ENCODE data around the gene POLR1G.

DNA sequence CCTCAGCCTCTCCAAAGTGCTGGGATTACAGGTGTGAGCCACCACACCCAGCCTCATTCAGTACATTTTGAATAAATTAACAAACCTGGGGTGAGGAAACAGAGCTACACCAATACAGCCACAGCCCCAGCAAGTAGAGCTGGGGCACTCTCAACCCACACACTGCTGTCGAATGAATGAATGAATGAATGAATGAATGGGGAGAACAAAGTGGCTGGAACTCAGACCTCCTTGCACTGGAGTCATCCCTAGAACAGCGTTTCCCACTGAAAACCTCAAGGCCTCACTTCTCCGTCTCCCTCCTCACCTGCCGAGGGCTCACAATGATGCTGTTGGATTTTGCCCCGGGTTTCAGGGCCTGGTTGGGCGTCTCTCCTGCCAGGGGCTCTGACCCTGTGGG is 14.4 kb downstream of the POLR1G start:
- TF ChIP-seq, protein P1, sequence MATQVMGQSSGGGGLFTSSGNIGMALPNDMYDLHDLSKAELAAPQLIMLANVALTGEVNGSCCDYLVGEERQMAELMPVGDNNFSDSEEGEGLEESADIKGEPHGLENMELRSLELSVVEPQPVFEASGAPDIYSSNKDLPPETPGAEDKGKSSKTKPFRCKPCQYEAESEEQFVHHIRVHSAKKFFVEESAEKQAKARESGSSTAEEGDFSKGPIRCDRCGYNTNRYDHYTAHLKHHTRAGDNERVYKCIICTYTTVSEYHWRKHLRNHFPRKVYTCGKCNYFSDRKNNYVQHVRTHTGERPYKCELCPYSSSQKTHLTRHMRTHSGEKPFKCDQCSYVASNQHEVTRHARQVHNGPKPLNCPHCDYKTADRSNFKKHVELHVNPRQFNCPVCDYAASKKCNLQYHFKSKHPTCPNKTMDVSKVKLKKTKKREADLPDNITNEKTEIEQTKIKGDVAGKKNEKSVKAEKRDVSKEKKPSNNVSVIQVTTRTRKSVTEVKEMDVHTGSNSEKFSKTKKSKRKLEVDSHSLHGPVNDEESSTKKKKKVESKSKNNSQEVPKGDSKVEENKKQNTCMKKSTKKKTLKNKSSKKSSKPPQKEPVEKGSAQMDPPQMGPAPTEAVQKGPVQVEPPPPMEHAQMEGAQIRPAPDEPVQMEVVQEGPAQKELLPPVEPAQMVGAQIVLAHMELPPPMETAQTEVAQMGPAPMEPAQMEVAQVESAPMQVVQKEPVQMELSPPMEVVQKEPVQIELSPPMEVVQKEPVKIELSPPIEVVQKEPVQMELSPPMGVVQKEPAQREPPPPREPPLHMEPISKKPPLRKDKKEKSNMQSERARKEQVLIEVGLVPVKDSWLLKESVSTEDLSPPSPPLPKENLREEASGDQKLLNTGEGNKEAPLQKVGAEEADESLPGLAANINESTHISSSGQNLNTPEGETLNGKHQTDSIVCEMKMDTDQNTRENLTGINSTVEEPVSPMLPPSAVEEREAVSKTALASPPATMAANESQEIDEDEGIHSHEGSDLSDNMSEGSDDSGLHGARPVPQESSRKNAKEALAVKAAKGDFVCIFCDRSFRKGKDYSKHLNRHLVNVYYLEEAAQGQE (IDR thresholded peaks at IDR 0.05; ENCODE audit: low read depth, low read length), result no peak
- no peak for TF ChIP-seq EP300 (IDR thresholded peaks at IDR 0.05; ENCODE audit: borderline replicate concordance in 1 of 2, low read depth in 1 of 2, low read length in 1 of 2)
- TF ChIP-seq, protein P2, sequence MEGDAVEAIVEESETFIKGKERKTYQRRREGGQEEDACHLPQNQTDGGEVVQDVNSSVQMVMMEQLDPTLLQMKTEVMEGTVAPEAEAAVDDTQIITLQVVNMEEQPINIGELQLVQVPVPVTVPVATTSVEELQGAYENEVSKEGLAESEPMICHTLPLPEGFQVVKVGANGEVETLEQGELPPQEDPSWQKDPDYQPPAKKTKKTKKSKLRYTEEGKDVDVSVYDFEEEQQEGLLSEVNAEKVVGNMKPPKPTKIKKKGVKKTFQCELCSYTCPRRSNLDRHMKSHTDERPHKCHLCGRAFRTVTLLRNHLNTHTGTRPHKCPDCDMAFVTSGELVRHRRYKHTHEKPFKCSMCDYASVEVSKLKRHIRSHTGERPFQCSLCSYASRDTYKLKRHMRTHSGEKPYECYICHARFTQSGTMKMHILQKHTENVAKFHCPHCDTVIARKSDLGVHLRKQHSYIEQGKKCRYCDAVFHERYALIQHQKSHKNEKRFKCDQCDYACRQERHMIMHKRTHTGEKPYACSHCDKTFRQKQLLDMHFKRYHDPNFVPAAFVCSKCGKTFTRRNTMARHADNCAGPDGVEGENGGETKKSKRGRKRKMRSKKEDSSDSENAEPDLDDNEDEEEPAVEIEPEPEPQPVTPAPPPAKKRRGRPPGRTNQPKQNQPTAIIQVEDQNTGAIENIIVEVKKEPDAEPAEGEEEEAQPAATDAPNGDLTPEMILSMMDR (IDR thresholded peaks at IDR 0.05), result no peak
- no peak for TF ChIP-seq EZH2phosphoT487 (IDR thresholded peaks at IDR 0.05; ENCODE audit: borderline replicate concordance, low read depth)
- no peak for TF ChIP-seq GABPA (IDR thresholded peaks at IDR 0.05; ENCODE audit: low read depth)
